Measurements from ENCODE around the gene TNNI3K.

Gene TNNI3K

GRCh38 chr1:74323937-74324473 lies 88.8 kb downstream of the TNNI3K start:
- no peak for DNase-seq (ENCODE audit: low spot score)
- no peak for TF ChIP-seq CTCF (IDR thresholded peaks at IDR 0.05; ENCODE audit: extremely low read depth, insufficient read depth, missing control alignments)
- in situ Hi-C loops (cut with MboI; ENCODE audit: low pct_unique_long_range_greater_than_20kb, low sequenced_read_pairs, unreplicated experiment), result no loop called here

GRCh38 chr1:74324684-74325448 lies 89.7 kb downstream of the TNNI3K start:
- no peak for DNase-seq (ENCODE audit: low spot score)
- in situ Hi-C loops (cut with MboI; ENCODE audit: low pct_unique_long_range_greater_than_20kb, low sequenced_read_pairs, unreplicated experiment), result no loop called here
- TF ChIP-seq CTCF (IDR thresholded peaks at IDR 0.05; ENCODE audit: extremely low read depth, insufficient read depth, missing control alignments), result no peak

- TF ChIP-seq CTCF (IDR thresholded peaks at IDR 0.05; ENCODE audit: extremely low read depth, insufficient read depth, missing control alignments), result no peak
- in situ Hi-C loops (cut with MboI; ENCODE audit: low pct_unique_long_range_greater_than_20kb, low sequenced_read_pairs, unreplicated experiment), result no loop called here
- DNase-seq (ENCODE audit: low spot score), result no peak
These were observed 93.7 kb downstream of the TNNI3K start for GRCh38 chr1:74328851-74329250.

GRCh38 chr1:74333244-74333643 lies 98.1 kb downstream of the TNNI3K start:
- DNase-seq (ENCODE audit: low spot score), result no peak
- in situ Hi-C loops (cut with MboI; ENCODE audit: low pct_unique_long_range_greater_than_20kb, low sequenced_read_pairs, unreplicated experiment), result no loop called here
- TF ChIP-seq CTCF (IDR thresholded peaks at IDR 0.05; ENCODE audit: extremely low read depth, insufficient read depth, missing control alignments), result no peak

- in situ Hi-C loops (cut with MboI; ENCODE audit: low pct_unique_long_range_greater_than_20kb, low sequenced_read_pairs, unreplicated experiment), result no loop called here
- no peak for TF ChIP-seq CTCF (IDR thresholded peaks at IDR 0.05; ENCODE audit: extremely low read depth, insufficient read depth, missing control alignments)
- no peak for DNase-seq (ENCODE audit: low spot score)
These were observed 99.0 kb downstream of the TNNI3K start for GRCh38 chr1:74334147-74334546.

- no peak for TF ChIP-seq CTCF (IDR thresholded peaks at IDR 0.05; ENCODE audit: extremely low read depth, insufficient read depth, missing control alignments)
- DNase-seq (ENCODE audit: low spot score), result no peak
- in situ Hi-C loops (cut with MboI; ENCODE audit: low pct_unique_long_range_greater_than_20kb, low sequenced_read_pairs, unreplicated experiment), result no loop called here
These were observed 105.5 kb downstream of the TNNI3K start for GRCh38 chr1:74340656-74341055.
